Activated CD4-positive, alpha-beta T cell treated with anti-CD3 and anti-CD28 coated beads, Interleukin-2, amount 50 U/mL, for 24 hours (primary cell): Measurements from ENCODE around the gene GNPTAB.
"Not testable (repeated sequence)": the region's sequence is repeated elsewhere in the genome, so short reads cannot be mapped to it uniquely, and the experiment has no call there.

Experiments used
- DNase-seq, 2 donors: peaks; one replicate each; pipeline ENCODE4 v3.0.0-alpha.2; 2020; ENCODE audit warnings: low read depth in 1 of 2, low spot score in 1 of 2

Gene GNPTAB

DNA sequence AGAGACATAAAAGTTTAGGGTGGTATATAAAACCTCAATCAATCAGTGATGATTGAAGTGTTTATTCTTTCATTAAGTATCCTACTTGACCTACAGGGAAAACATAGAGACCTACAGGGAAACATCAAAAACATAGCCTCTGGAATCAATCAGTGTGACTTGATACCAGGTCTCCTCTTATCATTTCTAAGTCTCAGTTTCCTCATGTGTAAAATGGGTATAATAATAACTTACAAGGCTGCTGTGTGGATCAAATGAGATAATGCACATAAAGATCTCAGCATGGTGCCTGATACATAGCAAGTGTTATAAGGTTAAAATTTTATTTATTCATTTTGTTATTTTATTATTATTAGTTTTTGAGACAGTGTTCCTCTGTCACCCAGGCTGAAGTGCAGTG lies 22.2 kb upstream of the GNPTAB start:
- DNase-seq: no peak

GRCh38 chr12:101850199-101850598 lies 19.4 kb upstream of the GNPTAB start:
- no peak for DNase-seq

GRCh38 chr12:101847325-101847724 lies 16.6 kb upstream of the GNPTAB start:
- DNase-seq: no peak

- DNase-seq: no peak
Observed at GRCh38 chr12:101845137-101845711, 14.5 kb upstream of the GNPTAB start.

DNA sequence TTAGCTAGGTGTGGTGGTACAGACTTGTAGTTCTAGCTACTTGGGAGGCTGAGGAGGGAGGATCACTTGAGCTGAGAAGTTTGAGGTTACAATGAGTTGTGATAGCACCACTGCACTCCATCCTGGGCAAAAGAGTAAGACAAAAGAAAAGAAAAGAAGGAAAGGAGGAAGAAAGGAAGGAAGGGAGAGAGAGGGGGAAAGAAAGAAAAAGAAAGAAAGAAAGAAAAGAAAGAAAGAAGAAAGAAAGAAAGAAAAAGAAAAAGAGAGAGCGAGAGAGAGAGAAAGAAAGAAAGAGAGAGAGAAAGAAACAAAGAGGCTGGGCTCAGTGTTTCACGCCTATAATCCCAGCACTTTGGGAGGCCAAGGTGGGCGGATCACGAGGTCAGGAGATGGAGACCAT lies 10.3 kb upstream of the GNPTAB start:
- DNase-seq: no peak

GRCh38 chr12:101839324-101840283 lies 8.8 kb upstream of the GNPTAB start:
- peak; percentile 24 to 67 for DNase-seq

GRCh38 chr12:101838628-101839323 lies 8.0 kb upstream of the GNPTAB start:
- DNase-seq: no peak

DNA sequence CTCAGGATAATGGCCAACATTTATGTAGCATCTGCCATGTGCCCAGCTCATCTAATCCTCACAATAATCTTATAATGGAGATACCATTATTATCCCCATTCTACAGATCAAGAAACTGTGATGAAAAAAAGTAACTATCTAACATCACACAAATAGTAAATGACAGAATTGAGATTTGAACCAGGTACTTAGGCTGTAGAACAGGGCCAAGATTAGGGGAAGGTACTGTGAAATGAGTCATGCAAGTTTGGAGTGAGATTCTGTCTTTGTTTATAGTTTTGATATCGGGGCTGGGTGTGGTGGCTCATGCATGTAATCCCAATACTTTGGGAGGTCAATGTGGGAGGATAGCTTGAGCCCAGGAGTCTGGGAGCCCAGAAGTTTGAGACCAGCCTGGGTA lies 1.3 kb upstream of the GNPTAB start:
- no peak for DNase-seq

DNA sequence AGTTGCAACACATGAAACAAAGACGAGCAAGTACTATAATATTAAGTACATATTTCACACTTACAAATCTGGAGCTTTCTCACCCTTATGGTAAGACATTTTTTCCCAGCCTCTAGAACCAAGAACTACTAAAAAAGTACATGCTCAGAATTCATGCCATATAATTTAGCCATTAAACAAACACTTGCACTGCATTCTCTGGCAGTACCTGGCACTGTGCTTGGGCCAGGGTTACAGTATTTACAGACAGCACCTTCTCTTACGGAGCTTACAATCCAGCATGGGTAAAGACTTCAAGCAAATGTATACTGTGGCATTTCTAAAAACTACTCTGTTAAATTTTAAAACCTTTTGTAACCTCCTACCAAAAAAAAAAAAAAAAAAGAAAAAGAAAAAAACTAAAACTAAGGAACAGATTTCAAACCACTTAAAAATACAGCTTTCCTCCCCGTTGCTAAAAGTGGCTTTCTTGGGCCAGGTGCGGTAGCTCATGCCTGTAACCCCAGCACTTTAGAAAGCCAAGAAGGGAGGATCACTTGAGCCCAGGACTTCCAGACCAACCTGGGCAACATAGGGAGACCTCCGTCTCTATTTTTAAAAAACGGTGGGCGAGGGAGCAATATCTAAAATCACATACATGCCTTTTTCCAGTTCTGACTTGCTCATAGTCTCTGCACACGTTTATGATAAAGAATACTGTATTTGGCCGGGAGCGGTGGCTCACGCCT lies 956 bp downstream of the GNPTAB start:
- peak in 1 of 2 donors; percentile 5 for DNase-seq

DNA sequence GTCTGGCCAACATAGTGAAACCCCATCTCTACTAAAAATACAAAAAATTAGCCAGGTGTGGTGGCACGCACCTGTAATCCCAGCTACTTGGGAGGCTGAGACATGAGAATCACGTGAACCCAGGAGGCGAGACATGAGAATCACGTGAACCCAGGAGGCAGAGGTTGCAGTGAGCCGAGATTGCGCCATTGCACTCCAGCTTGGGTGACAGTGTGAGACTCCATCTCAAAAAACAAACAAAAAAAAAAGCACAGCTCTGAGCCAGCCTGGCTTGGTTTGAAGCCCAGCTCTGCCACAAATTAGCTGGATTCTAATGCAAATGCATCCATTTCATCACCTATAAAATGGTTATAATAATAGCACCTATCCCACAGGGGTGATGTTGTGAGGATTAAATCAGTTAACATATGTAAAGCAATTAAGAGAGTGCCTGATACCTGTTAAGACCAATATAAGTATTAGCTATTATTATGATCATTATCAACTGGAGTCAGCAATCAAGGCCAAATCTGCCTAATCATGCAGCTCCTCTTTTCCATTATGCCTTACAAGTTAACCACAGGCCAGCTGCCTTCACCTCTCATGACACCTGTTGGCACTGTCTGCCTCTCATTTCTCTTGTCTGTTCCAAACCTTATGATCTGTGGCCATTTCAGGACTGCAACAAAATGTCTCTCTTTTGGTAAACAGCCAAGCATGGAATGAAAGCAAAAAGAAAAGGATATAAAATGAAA lies 2.1 kb downstream of the GNPTAB start:
- DNase-seq: no peak

DNA sequence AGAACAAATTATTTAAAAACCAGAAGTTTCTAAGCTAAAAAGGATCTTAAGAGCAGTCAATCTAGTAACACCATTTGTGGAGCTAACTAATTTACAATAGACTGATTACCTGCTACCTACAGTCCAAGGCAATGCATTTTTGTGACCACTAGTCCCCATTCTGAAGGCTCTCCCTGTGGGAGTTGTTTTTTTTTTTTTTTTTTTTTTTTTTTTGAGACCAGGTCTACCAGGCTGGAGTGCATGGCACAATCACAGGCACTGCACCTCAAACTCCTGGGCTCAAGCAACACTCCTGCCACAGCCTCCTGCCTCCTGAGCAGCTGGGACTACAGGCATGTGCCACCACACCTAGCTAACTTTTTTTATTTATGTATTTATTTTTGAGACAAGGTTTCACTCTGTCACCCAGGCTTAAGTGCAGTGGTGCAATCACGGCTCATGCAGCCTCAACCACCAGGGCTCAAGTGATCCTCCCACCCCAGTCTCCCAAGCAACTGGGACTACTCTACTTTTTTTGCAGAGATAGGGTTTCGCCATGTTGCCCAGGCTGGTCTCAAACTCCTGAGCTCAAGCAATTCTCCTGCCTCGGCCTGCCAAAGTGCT lies 3.9 kb downstream of the GNPTAB start:
- no peak for DNase-seq

DNA sequence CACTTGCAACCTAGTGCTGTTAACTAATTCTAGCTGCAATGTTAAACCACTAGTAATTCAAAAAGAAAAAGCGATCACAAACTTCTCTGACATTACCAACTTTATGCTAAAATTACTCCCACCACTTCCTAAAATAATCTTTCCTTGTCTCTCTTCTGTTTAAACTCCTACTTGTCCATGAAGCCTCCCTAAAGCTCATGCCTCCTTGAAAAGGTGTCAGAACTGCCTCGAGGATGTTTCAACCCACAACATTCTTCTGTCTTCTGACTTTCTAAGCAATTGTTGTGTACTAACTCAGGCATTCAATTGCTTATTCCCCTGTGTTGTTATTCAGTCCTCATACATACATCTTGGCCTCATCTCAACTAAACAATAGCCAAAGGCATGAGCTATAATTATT lies 5.9 kb downstream of the GNPTAB start:
- DNase-seq: no peak

GRCh38 chr12:101823891-101824290 lies 6.9 kb downstream of the GNPTAB start:
- peak; percentile 24 to 61 for DNase-seq

DNA sequence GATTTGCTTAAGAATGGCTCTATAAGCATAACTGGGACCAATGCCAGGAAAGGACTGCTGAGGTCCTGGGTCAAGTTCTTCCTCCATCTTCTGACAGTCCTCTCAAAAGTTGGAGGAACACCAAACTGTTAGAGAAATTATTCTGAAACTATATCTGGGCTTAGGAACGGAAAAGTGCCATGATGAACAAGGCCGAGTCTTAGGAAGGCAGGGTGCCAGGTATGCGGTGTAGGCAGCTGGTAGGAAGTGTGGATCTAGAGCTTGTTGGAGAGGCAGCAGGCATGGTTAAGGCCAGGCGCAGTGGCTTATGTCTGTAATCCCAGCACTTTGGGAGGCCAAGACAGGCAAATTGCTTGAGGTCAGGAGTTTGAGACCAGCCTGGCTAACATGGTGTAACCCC lies 7.7 kb downstream of the GNPTAB start:
- DNase-seq: no peak

DNA sequence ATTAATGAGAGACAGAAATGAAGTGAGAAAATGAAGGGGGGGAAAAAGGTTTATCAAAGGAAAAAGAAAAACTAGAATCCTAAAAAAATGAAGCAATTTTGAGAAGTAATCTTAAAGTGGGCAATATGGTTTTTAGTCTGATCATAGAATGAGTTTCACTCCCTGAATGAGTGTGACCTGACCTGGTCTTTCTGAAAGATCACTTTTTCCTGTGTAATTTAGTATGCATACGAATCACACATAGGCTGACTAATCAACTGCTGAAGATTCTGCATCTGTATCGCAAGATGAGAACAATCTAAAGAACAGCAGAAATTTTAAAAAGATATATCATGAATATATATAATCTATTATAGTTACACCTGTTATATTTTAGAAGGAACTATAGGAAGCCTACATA lies 11.3 kb downstream of the GNPTAB start:
- DNase-seq: no peak

GRCh38 chr12:101818689-101819088 lies 12.1 kb downstream of the GNPTAB start:
- DNase-seq: not testable (repeated sequence)

DNA sequence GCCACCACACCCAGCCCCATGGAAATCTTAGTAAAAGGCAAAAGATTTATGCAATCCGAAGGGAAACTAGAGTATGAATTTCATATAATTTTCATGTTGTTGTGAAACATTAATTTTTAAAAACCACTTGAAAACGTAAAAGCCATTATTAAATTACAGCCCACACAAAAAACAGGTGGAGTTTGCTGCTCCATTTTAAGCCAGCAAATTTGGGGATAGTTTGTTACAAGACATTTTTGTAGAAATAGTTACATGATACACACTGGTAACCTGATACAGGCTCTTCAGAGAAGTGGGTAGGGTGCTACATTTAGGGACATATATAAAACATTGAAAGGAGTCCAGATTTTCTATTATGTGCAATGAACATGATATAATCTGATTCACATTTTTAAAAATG lies 17.6 kb downstream of the GNPTAB start:
- no peak for DNase-seq

DNA sequence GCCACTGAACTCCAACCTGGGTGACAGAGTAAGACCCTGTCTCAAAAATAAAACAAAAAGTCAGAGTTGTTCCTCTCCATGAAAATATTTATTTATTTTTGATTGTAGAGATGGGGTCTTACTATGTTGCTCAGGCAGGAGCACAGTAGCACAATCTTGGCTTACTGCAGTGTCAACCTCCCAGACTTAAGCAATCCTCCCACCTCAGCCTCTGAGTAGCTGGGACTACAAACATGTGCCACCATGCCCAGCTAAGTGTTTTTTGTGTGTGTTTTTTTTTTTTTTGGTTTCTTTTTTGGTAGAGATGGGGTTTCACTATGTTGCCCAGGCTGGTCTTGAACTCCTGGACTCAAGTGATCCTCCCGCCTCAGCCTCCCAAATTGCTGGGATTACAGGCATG lies 18.0 kb downstream of the GNPTAB start:
- DNase-seq: not testable (repeated sequence)

GRCh38 chr12:101811342-101811741 lies 19.4 kb downstream of the GNPTAB start:
- DNase-seq: not testable (repeated sequence)

GRCh38 chr12:101809208-101809607 lies 21.6 kb downstream of the GNPTAB start:
- no peak for DNase-seq
